HL-60/S4 (cell line): ENCODE measurements around the gene PFKFB4.
"Not testable (repeated sequence)": the region's sequence is repeated elsewhere in the genome, so short reads cannot be mapped to it uniquely, and the experiment has no call there.

Experiments
- in situ Hi-C: fragments of 300-500 bp; cut with MboI; formaldehyde crosslinking; loops from 2 replicates; pipeline ENCODE4 v1.14.3; 2022; ENCODE audit warnings: low sequenced_read_pairs

Gene PFKFB4

GRCh38 chr3:48502728-48503168 lies 53.9 kb downstream of the PFKFB4 start:
- in situ Hi-C loops = no loop called here

GRCh38 chr3:48502121-48502520 lies 54.5 kb downstream of the PFKFB4 start:
- in situ Hi-C loops = no loop called here

GRCh38 chr3:48501196-48501595 lies 55.4 kb downstream of the PFKFB4 start:
- in situ Hi-C loops = no loop called here

- in situ Hi-C loops = no loop called here
Observed at GRCh38 chr3:48500656-48501055, 55.9 kb downstream of the PFKFB4 start.

GRCh38 chr3:48493203-48493501 lies 63.5 kb downstream of the PFKFB4 start:
- in situ Hi-C loops = no loop called here

GRCh38 chr3:48492461-48493202 lies 64.0 kb downstream of the PFKFB4 start:
- in situ Hi-C loops = no loop called here

GRCh38 chr3:48486952-48487351 lies 69.7 kb downstream of the PFKFB4 start:
- in situ Hi-C loops = no loop called here

GRCh38 chr3:48482822-48483221 lies 73.8 kb downstream of the PFKFB4 start:
- in situ Hi-C loops = not testable (repeated sequence)

GRCh38 chr3:48480891-48481290 lies 75.7 kb downstream of the PFKFB4 start:
- in situ Hi-C loops = not testable (repeated sequence)

- in situ Hi-C loops = no loop called here
Observed at GRCh38 chr3:48478626-48479555, 77.7 kb downstream of the PFKFB4 start.

- in situ Hi-C loops = no loop called here
Observed at GRCh38 chr3:48477959-48478520, 78.6 kb downstream of the PFKFB4 start.

GRCh38 chr3:48476426-48477053 lies 80.1 kb downstream of the PFKFB4 start:
- in situ Hi-C loops = no loop called here

GRCh38 chr3:48475188-48475587 lies 81.4 kb downstream of the PFKFB4 start:
- in situ Hi-C loops = no loop called here

GRCh38 chr3:48474619-48475018 lies 82.0 kb downstream of the PFKFB4 start:
- in situ Hi-C loops = no loop called here

- in situ Hi-C loops = not testable (repeated sequence)
Observed at GRCh38 chr3:48474031-48474430, 82.6 kb downstream of the PFKFB4 start.

- in situ Hi-C loops = no loop called here
Observed at GRCh38 chr3:48473617-48473952, 83.0 kb downstream of the PFKFB4 start.

- in situ Hi-C loops = no loop called here
Observed at GRCh38 chr3:48472923-48473616, 83.5 kb downstream of the PFKFB4 start.

GRCh38 chr3:48472673-48472922 lies 84.0 kb downstream of the PFKFB4 start:
- in situ Hi-C loops = no loop called here

- in situ Hi-C loops = no loop called here
Observed at GRCh38 chr3:48470286-48470685, 86.3 kb downstream of the PFKFB4 start.

- in situ Hi-C loops = no loop called here
Observed at GRCh38 chr3:48469046-48469915, 87.3 kb downstream of the PFKFB4 start.
